ENCODE results near the gene YWHAB.

YWHAB gene

GRCh38 chr20:44912189-44912588, 26.7 kb downstream of the YWHAB start:
- DNase-seq (ENCODE audit: low spot score) = no peak

- no peak for DNase-seq (ENCODE audit: low spot score)
Observed at GRCh38 chr20:44914924-44915323, 29.4 kb downstream of the YWHAB start.

GRCh38 chr20:44916586-44916985, 31.1 kb downstream of the YWHAB start:
- no peak for DNase-seq (ENCODE audit: low spot score)

- no peak for DNase-seq (ENCODE audit: low spot score)
Observed at GRCh38 chr20:44917399-44917798, 31.9 kb downstream of the YWHAB start.

GRCh38 chr20:44918342-44918741, 32.8 kb downstream of the YWHAB start:
- DNase-seq (ENCODE audit: low spot score) = no peak

GRCh38 chr20:44918761-44919160, 33.3 kb downstream of the YWHAB start:
- no peak for DNase-seq (ENCODE audit: low spot score)

GRCh38 chr20:44921447-44921846, 35.9 kb downstream of the YWHAB start:
- no peak for DNase-seq (ENCODE audit: low spot score)

- no peak for DNase-seq (ENCODE audit: low spot score)
Observed at GRCh38 chr20:44924541-44924940, 39.0 kb downstream of the YWHAB start.

GRCh38 chr20:44928595-44928994, 43.1 kb downstream of the YWHAB start:
- no peak for DNase-seq (ENCODE audit: low spot score)

- DNase-seq (ENCODE audit: low spot score) = no peak
Observed at GRCh38 chr20:44930517-44931168, 45.1 kb downstream of the YWHAB start.

- no peak for DNase-seq (ENCODE audit: low spot score)
Observed at GRCh38 chr20:44931911-44932310, 46.4 kb downstream of the YWHAB start.

- DNase-seq (ENCODE audit: low spot score) = no peak
Observed at GRCh38 chr20:44932916-44933315, 47.4 kb downstream of the YWHAB start.

GRCh38 chr20:44936510-44936909, 51.0 kb downstream of the YWHAB start:
- no peak for DNase-seq (ENCODE audit: low spot score)

GRCh38 chr20:44938637-44939036, 53.1 kb downstream of the YWHAB start:
- no peak for DNase-seq (ENCODE audit: low spot score)

GRCh38 chr20:44941120-44941691, 55.7 kb downstream of the YWHAB start:
- no peak for DNase-seq (ENCODE audit: low spot score)

GRCh38 chr20:44942264-44942973, 56.9 kb downstream of the YWHAB start:
- no peak for DNase-seq (ENCODE audit: low spot score)

- DNase-seq (ENCODE audit: low spot score) = no peak
Observed at GRCh38 chr20:44943828-44944227, 58.3 kb downstream of the YWHAB start.

GRCh38 chr20:44945261-44945660, 59.8 kb downstream of the YWHAB start:
- no peak for DNase-seq (ENCODE audit: low spot score)

GRCh38 chr20:44946271-44946852, 60.9 kb downstream of the YWHAB start:
- no peak for DNase-seq (ENCODE audit: low spot score)

- no peak for DNase-seq (ENCODE audit: low spot score)
Observed at GRCh38 chr20:44948107-44948506, 62.6 kb downstream of the YWHAB start.

- DNase-seq (ENCODE audit: low spot score) = no peak
Observed at GRCh38 chr20:44948513-44948912, 63.0 kb downstream of the YWHAB start.

- no peak for DNase-seq (ENCODE audit: low spot score)
Observed at GRCh38 chr20:44950368-44950767, 64.9 kb downstream of the YWHAB start.

GRCh38 chr20:44952731-44953130, 67.2 kb downstream of the YWHAB start:
- DNase-seq (ENCODE audit: low spot score) = no peak
